HG02642 (cell line): Measurements from ENCODE around the gene PFKP.
"Not testable (repeated sequence)": the region's sequence is repeated elsewhere in the genome, so short reads cannot be mapped to it uniquely, and the experiment has no call there.

Source experiments
- ATAC-seq: cut with Tn5 transposase; IDR thresholded peaks from one replicate; pipeline ENCODE4 v1.9.1; 2021; ENCODE audit warnings: mild to moderate bottlenecking; ENCODE audit not compliant: unreplicated experiment, poor library complexity

Gene PFKP

GRCh38 chr10:3094609-3095036 lies 27.3 kb downstream of the PFKP start:
- ATAC-seq = no peak

- peak; percentile 67 for ATAC-seq
These were observed 28.2 kb downstream of the PFKP start for GRCh38 chr10:3095373-3096139.

DNA sequence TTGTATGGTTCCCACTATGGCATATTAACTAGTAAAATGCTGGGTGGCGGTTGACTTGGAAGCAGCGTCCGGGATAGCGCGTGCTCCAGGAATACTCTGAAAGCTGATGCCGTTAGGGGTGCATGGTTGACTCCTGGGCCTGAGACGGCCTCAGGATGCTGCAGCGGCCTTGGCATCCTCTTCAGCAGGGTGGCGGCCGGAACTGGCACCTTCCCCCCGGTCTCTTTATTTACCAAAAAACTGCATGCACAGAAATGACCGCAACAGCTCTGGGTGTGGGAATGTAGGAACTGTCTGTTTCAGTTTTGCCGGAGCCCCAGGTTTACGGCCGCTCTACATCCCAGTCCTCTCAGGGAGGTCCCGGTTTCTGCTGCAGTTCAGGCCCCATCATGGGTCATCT lies 28.8 kb downstream of the PFKP start:
- no peak for ATAC-seq

- no peak for ATAC-seq
These were observed 29.8 kb downstream of the PFKP start for GRCh38 chr10:3097160-3097559.

DNA sequence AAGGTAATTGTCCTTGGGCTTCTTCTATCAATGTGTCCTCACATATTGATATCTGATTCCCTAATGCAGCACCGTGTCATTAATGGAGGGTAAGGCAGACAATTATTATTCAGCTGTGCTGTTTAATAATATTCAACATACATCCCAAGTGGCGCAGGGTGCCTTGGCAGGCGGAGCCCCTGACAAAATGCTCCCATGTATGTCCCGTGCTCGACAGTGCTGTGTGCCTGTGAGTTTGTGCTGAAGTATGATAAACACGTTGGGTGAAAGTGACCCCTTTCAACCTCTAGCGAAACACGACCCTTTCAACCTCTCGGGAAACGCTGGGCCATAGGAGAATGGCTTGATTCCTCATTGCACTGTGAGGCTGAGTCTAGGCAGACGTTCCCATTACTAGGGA lies 31.3 kb downstream of the PFKP start:
- ATAC-seq = no peak

DNA sequence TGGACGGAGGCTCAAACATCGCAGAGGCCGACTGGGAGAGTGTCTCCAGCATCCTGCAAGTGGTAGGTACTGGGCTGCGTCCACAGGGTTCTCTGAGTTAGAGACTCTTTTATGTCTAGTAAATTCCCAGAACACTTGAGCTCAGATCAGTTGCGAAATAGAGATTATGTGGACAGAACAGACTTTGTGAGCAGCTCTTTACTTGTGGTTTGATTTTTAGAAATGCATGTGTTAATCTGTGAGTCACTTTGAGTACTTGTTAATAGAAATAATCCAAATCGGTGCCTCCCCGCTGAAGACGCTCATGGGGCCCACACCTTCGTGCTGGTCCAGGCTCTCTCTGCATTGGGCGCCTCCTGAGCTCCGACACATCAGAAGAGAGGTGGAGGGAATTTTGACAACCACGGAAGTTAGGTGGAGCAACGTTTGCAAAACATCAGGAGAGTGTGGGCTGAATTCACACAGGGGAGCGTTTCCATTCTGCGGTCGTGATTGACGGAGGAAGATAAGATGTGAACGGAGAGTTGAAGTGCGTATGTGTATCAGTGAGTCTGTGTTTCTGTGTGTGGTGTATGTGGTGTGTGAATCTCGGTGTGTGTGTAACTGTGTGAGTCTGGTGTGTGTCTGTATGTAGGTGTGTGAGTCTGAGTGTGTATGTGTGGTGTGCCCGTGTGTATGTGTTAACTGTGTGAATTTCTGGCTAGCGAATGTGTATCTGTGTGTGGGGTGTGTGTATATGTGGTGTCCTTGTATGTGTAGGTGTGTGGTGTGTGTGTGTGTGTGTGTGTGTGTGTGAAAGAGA lies 32.1 kb downstream of the PFKP start:
- no peak for ATAC-seq

- ATAC-seq = no peak
These were observed 32.9 kb downstream of the PFKP start for GRCh38 chr10:3100093-3100792.

DNA sequence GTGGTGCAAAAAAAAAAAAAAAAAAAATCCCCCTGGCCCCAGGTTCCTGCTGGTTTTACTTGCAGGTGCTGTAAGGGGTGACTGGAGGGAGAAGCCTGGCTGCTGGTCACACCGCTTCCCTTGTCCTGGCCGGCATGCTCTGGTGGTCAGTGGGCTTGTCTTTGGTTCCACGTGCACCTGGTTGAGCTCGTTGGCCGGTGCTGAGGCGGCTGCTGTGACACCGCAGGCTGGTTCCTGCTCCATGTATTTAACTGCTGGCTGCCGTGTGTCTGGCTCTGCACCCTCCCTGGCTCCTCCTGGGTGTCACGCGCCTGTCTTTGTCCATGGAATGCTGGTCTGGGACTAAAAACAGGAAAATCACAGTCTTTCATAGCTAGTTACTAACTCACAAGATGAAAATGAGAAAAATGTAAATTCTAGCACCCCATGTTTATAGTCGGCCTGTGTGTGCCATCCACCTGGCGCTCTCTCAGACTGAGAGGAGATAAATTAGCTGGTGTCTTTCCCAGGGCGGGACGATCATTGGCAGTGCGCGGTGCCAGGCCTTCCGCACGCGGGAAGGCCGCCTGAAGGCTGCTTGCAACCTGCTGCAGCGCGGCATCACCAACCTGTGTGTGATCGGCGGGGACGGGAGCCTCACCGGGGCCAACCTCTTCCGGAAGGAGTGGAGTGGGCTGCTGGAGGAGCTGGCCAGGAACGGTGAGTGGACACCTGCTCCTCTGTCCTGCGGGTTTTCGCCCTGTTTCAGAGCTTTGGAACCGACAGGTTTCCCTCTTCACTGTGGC lies 33.7 kb downstream of the PFKP start:
- no peak for ATAC-seq

GRCh38 chr10:3102720-3103427 lies 35.5 kb downstream of the PFKP start:
- no peak for ATAC-seq

GRCh38 chr10:3103646-3104045 lies 36.3 kb downstream of the PFKP start:
- no peak for ATAC-seq

DNA sequence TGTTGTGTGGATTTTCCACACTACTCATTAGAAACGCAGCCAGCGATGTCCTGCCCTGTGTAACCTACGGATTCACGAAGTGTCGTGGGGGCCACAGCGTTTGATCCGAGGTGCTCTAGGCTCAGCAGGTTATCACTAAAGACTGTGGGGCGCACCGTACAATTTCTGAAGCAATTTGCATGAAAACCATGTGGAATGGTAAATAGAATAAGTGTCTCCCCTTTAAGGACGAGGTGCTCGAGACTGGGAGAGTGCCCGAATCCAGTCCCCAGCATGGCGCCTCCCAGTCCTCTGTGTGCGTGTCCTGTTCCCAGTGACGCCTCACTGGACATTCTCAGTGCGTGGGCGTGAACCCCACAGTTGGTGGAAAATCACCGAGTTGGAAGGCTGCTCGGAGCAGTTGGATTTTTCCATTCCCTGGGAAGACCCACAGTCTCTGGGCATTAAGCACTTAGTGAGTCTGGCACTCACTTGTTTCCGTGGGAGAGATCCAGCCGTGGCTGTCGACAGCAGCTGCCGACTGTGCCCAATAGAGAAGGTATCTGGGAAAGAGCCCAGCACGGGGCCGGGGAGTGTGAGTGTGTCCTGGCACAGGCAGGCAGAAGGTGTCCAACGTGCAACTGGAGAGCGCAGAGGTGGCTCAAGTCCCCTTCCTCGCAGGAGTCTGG lies 37.0 kb downstream of the PFKP start:
- no peak for ATAC-seq

DNA sequence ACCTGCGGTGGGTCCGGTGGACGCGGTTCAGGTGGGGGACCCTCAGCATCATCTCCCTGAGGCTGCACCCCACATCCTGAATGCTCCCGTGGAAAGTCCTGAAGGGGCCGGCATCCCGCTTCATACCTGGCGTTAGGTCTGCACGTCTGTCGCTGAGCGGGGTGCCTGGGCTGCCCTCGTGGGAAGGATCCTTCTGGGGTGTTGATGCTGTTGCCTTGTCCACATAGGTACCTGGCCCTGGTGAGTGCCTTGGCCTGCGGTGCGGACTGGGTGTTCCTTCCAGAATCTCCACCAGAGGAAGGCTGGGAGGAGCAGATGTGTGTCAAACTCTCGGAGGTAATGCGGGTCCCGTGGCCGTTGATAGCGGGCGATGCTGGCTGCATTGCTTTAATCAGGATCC lies 37.8 kb downstream of the PFKP start:
- ATAC-seq = no peak

GRCh38 chr10:3105905-3106304 lies 38.6 kb downstream of the PFKP start:
- ATAC-seq = no peak

DNA sequence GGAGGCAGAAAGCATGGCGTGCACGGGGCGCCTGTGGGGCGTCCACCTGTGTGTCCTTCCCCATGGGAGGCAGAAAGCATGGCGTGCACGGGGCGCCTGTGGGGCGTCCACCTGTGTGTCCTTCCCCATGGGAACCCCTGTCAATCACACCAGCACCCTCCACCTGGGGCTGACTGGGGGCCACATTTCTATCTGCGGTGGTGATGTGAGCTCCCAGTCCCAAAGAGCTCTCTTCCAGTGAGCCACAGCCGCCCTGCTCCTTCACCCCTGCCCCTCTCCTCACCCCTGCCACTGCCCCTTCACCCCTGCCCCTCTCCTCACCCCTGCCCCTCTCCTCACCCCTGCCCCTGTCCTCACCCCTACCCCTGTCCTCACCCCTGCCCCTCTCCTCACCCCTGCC lies 39.0 kb downstream of the PFKP start:
- not testable (repeated sequence) for ATAC-seq

- no peak for ATAC-seq
These were observed 39.6 kb downstream of the PFKP start for GRCh38 chr10:3106928-3107425.

DNA sequence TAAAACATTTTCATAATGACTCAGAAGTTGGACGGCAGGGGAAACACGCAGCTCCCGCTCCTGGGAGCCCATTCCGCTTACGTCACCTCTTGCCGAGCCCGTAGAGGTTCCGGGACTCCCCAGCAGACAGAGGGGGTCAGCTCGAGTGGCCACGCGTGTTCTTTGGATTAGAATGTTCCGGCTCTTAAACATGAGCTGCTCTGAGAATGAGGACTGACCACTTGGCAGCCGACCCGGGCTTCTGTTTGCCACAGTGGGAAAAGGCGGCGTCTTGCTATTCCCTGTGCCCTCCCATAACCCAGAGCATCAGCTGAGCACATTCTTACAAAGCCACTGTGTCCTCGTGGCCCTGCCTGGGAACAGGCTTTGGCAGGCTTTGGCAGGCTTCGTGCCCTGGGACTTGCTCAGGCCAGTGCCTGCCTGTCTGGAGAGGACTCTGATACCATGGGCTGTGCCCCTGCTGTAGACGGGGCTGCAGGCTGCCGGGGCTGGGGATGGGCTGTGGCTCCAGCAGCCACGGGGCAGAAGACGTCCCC lies 40.1 kb downstream of the PFKP start:
- ATAC-seq = no peak

DNA sequence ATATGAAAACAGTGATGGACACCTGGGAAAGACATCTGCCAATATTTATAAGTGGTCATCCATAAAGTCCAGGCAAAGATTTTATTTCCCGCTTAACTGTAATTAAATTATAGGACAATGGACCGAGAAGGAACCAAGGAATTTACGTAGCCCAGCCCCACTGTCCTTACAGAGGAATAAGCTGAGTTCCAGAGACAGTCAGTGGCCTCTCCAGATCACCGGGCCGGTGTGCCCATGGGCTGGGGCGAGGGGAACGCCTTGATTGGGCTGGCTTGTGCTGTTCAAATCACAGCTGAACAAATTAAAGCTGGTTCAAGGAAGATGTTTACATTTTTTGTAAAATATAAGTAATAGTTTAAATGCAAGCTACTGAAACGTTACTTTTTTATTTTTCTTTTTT lies 40.7 kb downstream of the PFKP start:
- no peak for ATAC-seq

GRCh38 chr10:3108575-3109105 lies 41.3 kb downstream of the PFKP start:
- no peak for ATAC-seq

- ATAC-seq = no peak
These were observed 41.8 kb downstream of the PFKP start for GRCh38 chr10:3109196-3109595.
